Measurements from ENCODE around the gene HOXA4. TPM values are rescaled to one million over a fixed set of nuclear protein-coding genes. Genes with fewer than 3 reads are reported as not detected.

Gene HOXA4
- total RNA-seq, 1 experiment from 2014 or later: not detected

GRCh38 chr7:27171325-27171636, 40.7 kb upstream of the HOXA4 start:
- H3K4me2 ChIP-seq (ENCODE audit: low read depth, low read length, poor library complexity, severe bottlenecking): no peak overlapping the region
- no peaks in the 10 kb centered on the region for H3K79me2 ChIP-seq (ENCODE audit: low read length)
- H3K9ac ChIP-seq (ENCODE audit: low read length): no peak overlapping the region

GRCh38 chr7:27170426-27171324, 40.1 kb upstream of the HOXA4 start:
- Histone ChIP-seq H3K4me2 (ENCODE audit: low read depth, low read length, poor library complexity, severe bottlenecking) (no peak overlapping the region), H4K20me1 (ENCODE audit: insufficient read depth, low read depth, low read length) (no peaks in the 10 kb centered on the region), H3K9me3 (ENCODE audit: low read length) (no peaks in the 10 kb centered on the region), H3K27me3 (ENCODE audit: low read length) (no peaks in the 10 kb centered on the region), H3K36me3 (ENCODE audit: insufficient read depth, low read length) (no peaks in the 10 kb centered on the region), H3K9me2 (replicated peaks; ENCODE audit: insufficient read depth, low read length) (no peaks in the 10 kb centered on the region), H3K79me2 (ENCODE audit: low read length) (no peaks in the 10 kb centered on the region), H2AFZ (ENCODE audit: low read length) (no peak overlapping the region), H3K4me3 (ENCODE audit: low read length) (no peak overlapping the region), H3K4me1 (ENCODE audit: low read length) (no peaks in the 10 kb centered on the region), H3K9ac (ENCODE audit: low read length) (no peak overlapping the region), H3K27ac (ENCODE audit: low read length) (no peak overlapping the region)
- no peak for DNase-seq

More at GRCh38 chr7:27171325-27171636, 40.7 kb upstream of the HOXA4 start:
- H3K4me3 ChIP-seq (ENCODE audit: low read length): no peak overlapping the region
- no peaks in the 10 kb centered on the region for H4K20me1 ChIP-seq (ENCODE audit: insufficient read depth, low read depth, low read length)
- no peaks in the 10 kb centered on the region for H3K9me3 ChIP-seq (ENCODE audit: low read length)
- H3K27ac ChIP-seq (ENCODE audit: low read length): no peak overlapping the region
- no peaks in the 10 kb centered on the region for H3K27me3 ChIP-seq (ENCODE audit: low read length)
- no peak overlapping the region for H2AFZ ChIP-seq (ENCODE audit: low read length)
- H3K9me2 ChIP-seq (replicated peaks; ENCODE audit: insufficient read depth, low read length): no peaks in the 10 kb centered on the region
- DNase-seq: no peak
- no peaks in the 10 kb centered on the region for H3K4me1 ChIP-seq (ENCODE audit: low read length)
- H3K36me3 ChIP-seq (ENCODE audit: insufficient read depth, low read length): no peaks in the 10 kb centered on the region

- H3K4me2 ChIP-seq (ENCODE audit: low read depth, low read length, poor library complexity, severe bottlenecking): no peak overlapping the region
- H3K4me3 ChIP-seq (ENCODE audit: low read length): no peak overlapping the region
- H4K20me1 ChIP-seq (ENCODE audit: insufficient read depth, low read depth, low read length): no peaks in the 10 kb centered on the region
- H3K79me2 ChIP-seq (ENCODE audit: low read length): no peaks in the 10 kb centered on the region
- H2AFZ ChIP-seq (ENCODE audit: low read length): no peak overlapping the region
- no peaks in the 10 kb centered on the region for H3K9me3 ChIP-seq (ENCODE audit: low read length)
- DNase-seq: no peak
- H3K36me3 ChIP-seq (ENCODE audit: insufficient read depth, low read length): no peaks in the 10 kb centered on the region
- no peaks in the 10 kb centered on the region for H3K4me1 ChIP-seq (ENCODE audit: low read length)
- H3K27ac ChIP-seq (ENCODE audit: low read length): no peak overlapping the region
- H3K9me2 ChIP-seq (replicated peaks; ENCODE audit: insufficient read depth, low read length): no peaks in the 10 kb centered on the region
- no peak overlapping the region for H3K9ac ChIP-seq (ENCODE audit: low read length)
- H3K27me3 ChIP-seq (ENCODE audit: low read length): no peaks in the 10 kb centered on the region
Measured at GRCh38 chr7:27169658-27170425, 39.3 kb upstream of the HOXA4 start.

- Histone ChIP-seq H3K9me3 (ENCODE audit: low read length) (no peaks in the 10 kb centered on the region), H2AFZ (ENCODE audit: low read length) (no peak overlapping the region), H3K4me1 (ENCODE audit: low read length) (no peaks in the 10 kb centered on the region), H3K79me2 (ENCODE audit: low read length) (no peaks in the 10 kb centered on the region), H3K4me2 (ENCODE audit: low read depth, low read length, poor library complexity, severe bottlenecking) (no peak overlapping the region), H4K20me1 (ENCODE audit: insufficient read depth, low read depth, low read length) (no peaks in the 10 kb centered on the region), H3K9ac (ENCODE audit: low read length) (no peak overlapping the region), H3K9me2 (replicated peaks; ENCODE audit: insufficient read depth, low read length) (no peaks in the 10 kb centered on the region), H3K27ac (ENCODE audit: low read length) (no peak overlapping the region), H3K36me3 (ENCODE audit: insufficient read depth, low read length) (no peaks in the 10 kb centered on the region), H3K4me3 (ENCODE audit: low read length) (no peak overlapping the region), H3K27me3 (ENCODE audit: low read length) (no peaks in the 10 kb centered on the region)
- DNase-seq: no peak
Measured at GRCh38 chr7:27168265-27168947, 37.8 kb upstream of the HOXA4 start.

- H4K20me1 ChIP-seq (ENCODE audit: insufficient read depth, low read depth, low read length): no peaks in the 10 kb centered on the region
- no peak overlapping the region for H3K4me3 ChIP-seq (ENCODE audit: low read length)
- no peaks in the 10 kb centered on the region for H3K4me1 ChIP-seq (ENCODE audit: low read length)
- no peaks in the 10 kb centered on the region for H3K9me3 ChIP-seq (ENCODE audit: low read length)
- H3K9me2 ChIP-seq (replicated peaks; ENCODE audit: insufficient read depth, low read length): no peaks in the 10 kb centered on the region
- no peaks in the 10 kb centered on the region for H3K36me3 ChIP-seq (ENCODE audit: insufficient read depth, low read length)
- DNase-seq: no peak
- H3K9ac ChIP-seq (ENCODE audit: low read length): no peak overlapping the region
- no peak overlapping the region for H3K4me2 ChIP-seq (ENCODE audit: low read depth, low read length, poor library complexity, severe bottlenecking)
- H3K27ac ChIP-seq (ENCODE audit: low read length): no peak overlapping the region
- H3K79me2 ChIP-seq (ENCODE audit: low read length): no peaks in the 10 kb centered on the region
- no peak overlapping the region for H2AFZ ChIP-seq (ENCODE audit: low read length)
- H3K27me3 ChIP-seq (ENCODE audit: low read length): no peaks in the 10 kb centered on the region
Measured at GRCh38 chr7:27167916-27168264, 37.3 kb upstream of the HOXA4 start.

DNA sequence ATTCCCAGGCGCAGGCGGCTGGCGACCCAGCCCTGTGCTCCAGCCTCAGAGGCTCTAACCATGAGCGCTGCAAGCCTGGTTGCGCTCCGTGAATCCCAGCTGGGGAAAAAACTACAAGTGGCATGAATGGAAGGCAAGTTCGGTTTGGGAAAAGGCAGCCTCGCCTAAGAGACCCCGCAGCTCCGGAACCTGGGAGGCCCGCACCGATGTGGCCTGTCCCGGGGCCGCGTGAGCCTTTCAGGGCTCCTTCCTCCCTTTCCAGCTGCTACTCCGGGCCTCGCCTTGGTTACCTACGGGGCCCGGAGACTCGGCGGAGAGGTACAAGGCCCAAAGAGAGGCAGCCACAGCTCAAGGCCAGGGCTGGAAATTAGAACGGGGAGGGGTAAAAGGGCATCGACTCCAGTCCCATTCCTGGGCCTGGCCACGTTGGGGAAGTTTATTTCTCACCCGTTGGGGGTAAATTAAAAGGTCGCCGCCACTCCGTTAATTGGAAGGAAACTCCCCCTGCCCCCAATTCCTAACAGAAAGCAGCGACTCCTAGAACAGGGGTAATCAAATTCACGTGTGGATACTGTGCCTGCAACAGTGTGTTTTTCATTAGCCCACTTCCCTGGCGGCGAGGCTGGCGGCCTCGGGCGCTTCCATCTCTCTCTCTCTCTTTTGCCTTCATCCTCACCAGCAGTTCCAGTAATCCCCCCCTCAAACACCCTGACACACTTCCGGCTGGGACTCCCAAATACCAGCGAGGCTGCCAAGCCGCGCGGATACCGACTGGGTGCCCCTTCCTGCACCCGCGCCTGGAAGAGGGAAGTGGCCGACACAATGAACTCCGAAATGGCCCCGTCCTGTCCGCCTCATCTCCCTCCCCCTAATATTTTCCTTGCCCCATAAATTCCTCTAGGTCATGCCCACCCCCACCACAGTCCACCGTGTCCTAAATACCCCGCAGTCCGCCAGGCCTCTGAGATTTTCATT, 36.3 kb upstream of the HOXA4 start:
- Histone ChIP-seq H3K27ac (ENCODE audit: low read length) (no peak overlapping the region), H3K27me3 (ENCODE audit: low read length) (no peaks in the 10 kb centered on the region), H3K9me3 (ENCODE audit: low read length) (no peaks in the 10 kb centered on the region), H3K4me3 (ENCODE audit: low read length) (no peak overlapping the region), H3K79me2 (ENCODE audit: low read length) (no peaks in the 10 kb centered on the region), H4K20me1 (ENCODE audit: insufficient read depth, low read depth, low read length) (no peaks in the 10 kb centered on the region), H2AFZ (ENCODE audit: low read length) (no peak overlapping the region), H3K4me1 (ENCODE audit: low read length) (peaks cover 2% of the 10 kb centered on the region), H3K4me2 (ENCODE audit: low read depth, low read length, poor library complexity, severe bottlenecking) (no peak overlapping the region), H3K9me2 (replicated peaks; ENCODE audit: insufficient read depth, low read length) (no peaks in the 10 kb centered on the region), H3K36me3 (ENCODE audit: insufficient read depth, low read length) (no peaks in the 10 kb centered on the region), H3K9ac (ENCODE audit: low read length) (no peak overlapping the region)
- DNase-seq: no peak

DNA sequence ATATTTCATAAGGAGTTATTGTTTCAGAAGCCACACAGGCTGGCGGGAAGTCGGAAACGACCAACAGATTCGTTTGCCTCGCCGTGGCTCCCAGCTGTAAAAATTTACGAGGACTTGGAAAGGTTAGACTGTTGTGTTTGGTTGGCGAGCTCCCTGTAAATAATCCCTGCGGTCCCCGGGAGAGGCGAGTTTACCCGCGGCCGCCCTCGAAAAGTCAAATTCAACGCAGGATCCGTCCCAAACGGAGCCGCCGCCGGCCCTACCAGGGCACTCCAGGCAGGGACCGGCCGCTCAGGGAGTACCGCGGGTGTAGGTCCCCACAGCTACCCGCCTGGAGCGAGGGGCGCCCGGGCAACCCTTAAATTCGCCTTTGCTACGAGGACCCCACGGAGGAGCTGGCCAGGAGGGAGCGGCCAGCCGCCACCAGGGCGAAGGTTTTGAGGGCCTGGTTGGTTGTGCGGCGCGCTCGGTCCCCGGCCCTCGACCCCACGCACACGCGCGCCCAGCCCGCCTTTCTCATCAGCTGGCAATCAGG, 35.5 kb upstream of the HOXA4 start:
- H3K36me3 ChIP-seq (ENCODE audit: insufficient read depth, low read length): no peaks in the 10 kb centered on the region
- no peak overlapping the region for H3K27ac ChIP-seq (ENCODE audit: low read length)
- H3K4me2 ChIP-seq (ENCODE audit: low read depth, low read length, poor library complexity, severe bottlenecking): no peak overlapping the region
- H4K20me1 ChIP-seq (ENCODE audit: insufficient read depth, low read depth, low read length): no peaks in the 10 kb centered on the region
- H2AFZ ChIP-seq (ENCODE audit: low read length): no peak overlapping the region
- H3K79me2 ChIP-seq (ENCODE audit: low read length): no peaks in the 10 kb centered on the region
- DNase-seq: no peak
- no peak overlapping the region for H3K4me3 ChIP-seq (ENCODE audit: low read length)
- H3K4me1 ChIP-seq (ENCODE audit: low read length): peaks cover 9% of the 10 kb centered on the region
- H3K27me3 ChIP-seq (ENCODE audit: low read length): no peaks in the 10 kb centered on the region
- H3K9me2 ChIP-seq (replicated peaks; ENCODE audit: insufficient read depth, low read length): no peaks in the 10 kb centered on the region
- no peaks in the 10 kb centered on the region for H3K9me3 ChIP-seq (ENCODE audit: low read length)
- no peak overlapping the region for H3K9ac ChIP-seq (ENCODE audit: low read length)

All from Karpas-422 (cell line).